ENCODE data around the gene XIRP2. TPM values are rescaled to one million over a fixed set of nuclear protein-coding genes. Genes with fewer than 3 reads are reported as not detected.

The XIRP2 gene
- total RNA-seq, 2 experiments from 2014 or later = not detected

GRCh38 chr2:167127135-167127534 lies 238.9 kb downstream of the XIRP2 start:
- H3K27ac Mint-ChIP-seq = no peak overlapping the region
- no peaks in the 10 kb centered on the region for H3K4me1 ChIP-seq (ENCODE audit: insufficient read depth, low read length)
- no peaks in the 10 kb centered on the region for H3K9me3 ChIP-seq (ENCODE audit: control insufficient read depth in 1 of 2, insufficient read depth in 1 of 2, low read length in 2 of 2)
- ChIA-PET POLR2A (no interaction called here), CTCF (no interaction called here)
- no peaks in the 10 kb centered on the region for H3K27me3 ChIP-seq (ENCODE audit: control insufficient read depth in 1 of 2, insufficient read depth in 2 of 2, low read length in 2 of 2)
- no peaks in the 10 kb centered on the region for H3K9me3 Mint-ChIP-seq
- no peaks in the 10 kb centered on the region for H3K36me3 Mint-ChIP-seq (ENCODE audit: low read depth)
- DNase-seq (no peak), ATAC-seq (ENCODE audit: poor library complexity) (no peak)
- H3K27me3 Mint-ChIP-seq = no peaks in the 10 kb centered on the region
- intact Hi-C loops (cut with DNase I, micrococcal nuclease) = no loop called here
- no peaks in the 10 kb centered on the region for H3K36me3 ChIP-seq (ENCODE audit: insufficient read depth, low read length)
- no peaks in the 10 kb centered on the region for H3K4me1 Mint-ChIP-seq (ENCODE audit: low read depth)
- no peak overlapping the region for H3K4me3 Mint-ChIP-seq
- TF ChIP-seq, protein P1, sequence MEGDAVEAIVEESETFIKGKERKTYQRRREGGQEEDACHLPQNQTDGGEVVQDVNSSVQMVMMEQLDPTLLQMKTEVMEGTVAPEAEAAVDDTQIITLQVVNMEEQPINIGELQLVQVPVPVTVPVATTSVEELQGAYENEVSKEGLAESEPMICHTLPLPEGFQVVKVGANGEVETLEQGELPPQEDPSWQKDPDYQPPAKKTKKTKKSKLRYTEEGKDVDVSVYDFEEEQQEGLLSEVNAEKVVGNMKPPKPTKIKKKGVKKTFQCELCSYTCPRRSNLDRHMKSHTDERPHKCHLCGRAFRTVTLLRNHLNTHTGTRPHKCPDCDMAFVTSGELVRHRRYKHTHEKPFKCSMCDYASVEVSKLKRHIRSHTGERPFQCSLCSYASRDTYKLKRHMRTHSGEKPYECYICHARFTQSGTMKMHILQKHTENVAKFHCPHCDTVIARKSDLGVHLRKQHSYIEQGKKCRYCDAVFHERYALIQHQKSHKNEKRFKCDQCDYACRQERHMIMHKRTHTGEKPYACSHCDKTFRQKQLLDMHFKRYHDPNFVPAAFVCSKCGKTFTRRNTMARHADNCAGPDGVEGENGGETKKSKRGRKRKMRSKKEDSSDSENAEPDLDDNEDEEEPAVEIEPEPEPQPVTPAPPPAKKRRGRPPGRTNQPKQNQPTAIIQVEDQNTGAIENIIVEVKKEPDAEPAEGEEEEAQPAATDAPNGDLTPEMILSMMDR (IDR thresholded peaks at IDR 0.05) = no peak
- H3K27ac ChIP-seq (ENCODE audit: low read depth in 1 of 2, low read length in 2 of 2) = no peak overlapping the region
- H3K4me3 ChIP-seq (ENCODE audit: low read length) = no peak overlapping the region

DNA sequence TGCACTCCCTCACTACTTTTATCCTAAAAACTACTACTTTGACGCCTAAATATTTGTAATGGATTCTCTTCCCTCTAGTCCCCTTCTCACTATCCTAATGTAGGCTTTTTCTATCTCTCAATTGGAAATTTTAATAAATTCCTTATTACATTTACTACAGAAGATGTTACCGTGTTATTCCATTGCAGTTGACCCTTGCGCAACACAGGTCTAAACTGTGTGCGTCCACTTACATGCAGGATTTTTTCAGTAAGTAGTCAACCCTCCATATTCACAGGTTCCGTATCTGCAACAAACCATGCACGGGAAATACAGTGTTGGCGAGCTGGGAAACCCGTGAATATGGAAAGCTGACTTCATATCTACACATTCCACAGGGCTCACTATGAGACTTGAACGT lies 239.8 kb downstream of the XIRP2 start:
- Mint-ChIP-seq H3K27me3 (no peaks in the 10 kb centered on the region), H3K4me1 (ENCODE audit: low read depth) (no peaks in the 10 kb centered on the region), H3K36me3 (ENCODE audit: low read depth) (no peaks in the 10 kb centered on the region), H3K27ac (no peak overlapping the region), H3K9me3 (no peaks in the 10 kb centered on the region), H3K4me3 (no peak overlapping the region)
- H3K27me3 ChIP-seq (ENCODE audit: control insufficient read depth in 1 of 2, insufficient read depth in 2 of 2, low read length in 2 of 2) = no peaks in the 10 kb centered on the region
- DNase-seq (no peak), ATAC-seq (ENCODE audit: poor library complexity) (no peak)
- TF ChIP-seq, protein P1 (IDR thresholded peaks at IDR 0.05) = no peak
- H3K36me3 ChIP-seq (ENCODE audit: insufficient read depth, low read length) = no peaks in the 10 kb centered on the region
- H3K4me1 ChIP-seq (ENCODE audit: insufficient read depth, low read length) = no peaks in the 10 kb centered on the region
- no peak overlapping the region for H3K4me3 ChIP-seq (ENCODE audit: low read length)
- intact Hi-C loops (cut with DNase I, micrococcal nuclease) = no loop called here
- CTCF ChIA-PET = no interaction called here
- POLR2A ChIA-PET = no interaction called here
- H3K9me3 ChIP-seq (ENCODE audit: control insufficient read depth in 1 of 2, insufficient read depth in 1 of 2, low read length in 2 of 2) = no peaks in the 10 kb centered on the region
- no peak overlapping the region for H3K27ac ChIP-seq (ENCODE audit: low read depth in 1 of 2, low read length in 2 of 2)

DNA sequence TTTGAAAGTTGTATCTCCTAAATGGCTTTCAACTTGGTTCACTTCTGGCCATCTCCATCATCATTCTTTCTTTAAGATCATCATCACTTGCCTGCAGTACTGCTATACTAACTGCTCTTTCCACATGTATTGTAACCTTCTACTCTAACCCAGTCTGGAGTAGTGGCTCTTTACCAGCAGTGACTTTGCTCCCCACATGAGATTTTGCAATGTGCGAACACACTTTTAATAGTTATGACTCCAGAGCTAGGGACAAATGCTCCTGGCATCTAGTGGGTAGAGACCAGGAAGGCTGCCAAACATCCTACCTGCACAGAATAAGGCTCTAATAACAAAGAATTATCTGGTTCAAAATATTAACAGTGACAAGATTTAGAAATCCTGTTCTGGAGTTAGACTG lies 243.8 kb downstream of the XIRP2 start:
- ChIA-PET POLR2A (no interaction called here), CTCF (no interaction called here)
- Histone ChIP-seq H3K9me3 (ENCODE audit: control insufficient read depth in 1 of 2, insufficient read depth in 1 of 2, low read length in 2 of 2) (no peaks in the 10 kb centered on the region), H3K4me3 (ENCODE audit: low read length) (no peak overlapping the region), H3K36me3 (ENCODE audit: insufficient read depth, low read length) (no peaks in the 10 kb centered on the region), H3K27ac (ENCODE audit: low read depth in 1 of 2, low read length in 2 of 2) (no peak overlapping the region), H3K27me3 (ENCODE audit: control insufficient read depth in 1 of 2, insufficient read depth in 2 of 2, low read length in 2 of 2) (no peaks in the 10 kb centered on the region), H3K4me1 (ENCODE audit: insufficient read depth, low read length) (no peaks in the 10 kb centered on the region)
- no peak overlapping the region for H3K27ac Mint-ChIP-seq
- H3K4me1 Mint-ChIP-seq (ENCODE audit: low read depth) = peaks cover 7% of the 10 kb centered on the region
- DNase-seq (no peak), ATAC-seq (ENCODE audit: poor library complexity) (no peak)
- TF ChIP-seq, protein P1 (IDR thresholded peaks at IDR 0.05) = no peak
- H3K27me3 Mint-ChIP-seq = no peaks in the 10 kb centered on the region
- intact Hi-C loops (cut with DNase I, micrococcal nuclease) = no loop called here
- H3K36me3 Mint-ChIP-seq (ENCODE audit: low read depth) = no peaks in the 10 kb centered on the region
- no peak overlapping the region for H3K4me3 Mint-ChIP-seq
- no peaks in the 10 kb centered on the region for H3K9me3 Mint-ChIP-seq

Data from CD4-positive, alpha-beta T cell (primary cell).